GDM1 (cell line): ENCODE measurements around the gene TLE1.
"Not testable (repeated sequence)": the region's sequence is repeated elsewhere in the genome, so short reads cannot be mapped to it uniquely, and the experiment has no call there.

Source experiments
- DNase-seq: peaks from one replicate; lab custom pipeline; 2025; lab: John Stamatoyannopoulos, UW

The TLE1 gene

DNA sequence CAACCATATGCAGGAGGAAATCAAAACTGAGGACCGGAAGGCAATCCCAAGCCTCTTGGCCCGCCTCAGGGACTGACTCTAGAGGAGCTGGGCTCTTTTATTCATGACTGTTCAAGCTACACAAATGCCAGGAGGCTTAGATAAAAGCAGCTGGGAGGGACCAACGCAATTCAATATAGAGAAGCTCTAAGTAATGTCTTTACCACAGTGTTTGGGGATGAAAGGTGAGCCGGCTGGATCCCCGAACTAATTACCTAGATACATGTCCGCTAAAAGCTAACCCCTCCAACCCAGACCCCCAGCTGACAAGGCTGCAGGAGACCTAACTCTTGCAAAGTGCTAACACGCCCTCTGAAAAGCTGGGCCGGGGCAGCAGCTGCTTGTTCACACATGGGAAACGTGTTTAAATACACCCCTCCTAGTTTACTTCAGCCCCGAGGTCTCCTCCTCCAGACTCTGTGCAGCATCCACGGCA, 67.5 kb downstream of the TLE1 start:
- DNase-seq, result no peak

DNA sequence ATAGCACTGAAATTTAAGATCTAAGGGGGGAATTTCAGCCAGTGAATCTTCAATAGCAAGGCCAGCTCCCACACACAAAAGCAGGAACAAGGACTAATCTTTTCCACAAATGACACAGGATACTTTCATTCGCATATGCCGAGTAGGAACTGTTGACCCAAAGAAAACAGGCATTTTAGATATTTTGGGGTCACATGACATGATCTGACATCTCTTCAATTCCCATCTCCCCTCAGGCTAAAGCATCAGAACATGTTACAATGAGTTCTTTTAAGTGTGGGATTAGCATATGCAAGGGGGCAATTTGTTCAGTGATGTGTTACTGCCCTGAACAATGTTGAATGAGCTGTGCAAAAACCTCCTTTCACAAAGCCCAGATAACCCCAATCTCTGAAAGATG, 68.2 kb downstream of the TLE1 start:
- DNase-seq, result no peak

- no peak for DNase-seq
Observed at GRCh38 chr9:81620002-81620390, 69.4 kb downstream of the TLE1 start.

DNA sequence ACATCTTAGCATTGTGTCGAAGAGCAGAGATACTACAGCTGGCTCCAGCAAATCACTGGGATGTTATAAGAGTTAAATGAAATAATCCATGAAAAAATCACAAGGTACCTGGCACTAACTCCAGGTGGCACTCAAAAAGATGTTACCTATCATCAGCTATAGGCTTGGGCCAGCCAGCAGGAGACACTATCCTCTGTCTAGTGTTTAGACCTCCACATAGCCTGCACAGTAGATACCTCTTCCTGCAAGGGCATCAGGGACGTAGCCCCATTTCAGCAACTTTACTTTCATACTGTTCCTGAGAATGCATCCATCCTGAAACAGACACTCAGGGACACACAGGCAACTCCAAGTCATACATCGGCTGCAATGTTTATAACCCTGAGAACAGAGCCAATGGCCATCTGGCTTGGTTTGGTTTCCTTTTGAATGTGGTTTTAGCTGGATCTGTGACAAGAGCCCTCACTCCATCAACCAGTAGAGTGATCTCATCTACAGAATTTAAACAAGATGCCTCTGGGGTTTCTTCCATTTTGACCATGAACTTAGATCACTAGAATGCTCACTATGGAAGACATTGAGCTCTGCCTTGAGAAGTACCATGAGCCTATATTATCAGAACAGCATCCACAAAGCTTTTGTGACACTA, 69.9 kb downstream of the TLE1 start:
- DNase-seq, result no peak

- no peak for DNase-seq
Observed at GRCh38 chr9:81618923-81619322, 70.4 kb downstream of the TLE1 start.

DNA sequence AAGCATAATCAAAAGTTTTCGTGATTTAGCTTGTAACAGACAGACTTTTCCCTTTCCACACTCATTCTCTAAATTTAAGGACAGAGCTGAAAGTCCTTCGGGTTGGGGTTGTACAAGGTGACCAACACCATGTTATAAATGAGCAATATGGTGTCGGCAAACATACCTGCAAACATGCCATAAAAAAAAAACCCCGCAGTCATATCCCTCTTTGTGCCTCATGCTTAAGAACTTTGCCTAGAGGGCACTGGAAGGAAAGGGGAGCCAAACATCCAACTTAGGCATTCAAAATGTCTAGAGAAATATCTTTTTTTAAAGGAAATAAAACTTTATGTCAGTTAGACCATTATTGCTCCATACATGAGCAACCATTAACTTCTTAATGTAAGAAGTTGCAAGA, 73.2 kb downstream of the TLE1 start:
- DNase-seq, result no peak

- no peak for DNase-seq
Observed at GRCh38 chr9:81614335-81614734, 75.0 kb downstream of the TLE1 start.

- DNase-seq, result no peak
Observed at GRCh38 chr9:81613002-81613812, 76.1 kb downstream of the TLE1 start.

DNA sequence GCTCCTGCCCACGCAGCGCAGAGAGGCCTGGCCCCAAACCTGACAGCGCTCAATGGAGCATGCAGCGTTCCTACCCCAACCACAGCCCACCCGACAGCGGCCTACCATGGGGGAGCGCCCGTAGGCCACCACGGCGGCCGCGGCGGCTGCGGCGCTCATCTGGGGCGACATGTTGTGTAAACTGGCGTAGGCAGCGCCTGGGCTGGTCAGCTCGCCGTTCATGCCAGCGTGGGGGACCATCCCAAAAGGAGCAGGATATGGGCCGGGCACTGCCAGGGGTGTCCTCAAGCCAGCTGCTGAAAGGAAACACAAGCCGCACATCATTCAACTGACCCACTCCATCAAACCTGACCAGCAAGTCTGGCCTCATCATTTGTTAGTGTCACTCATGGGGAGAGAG, 77.7 kb downstream of the TLE1 start:
- no peak for DNase-seq

DNA sequence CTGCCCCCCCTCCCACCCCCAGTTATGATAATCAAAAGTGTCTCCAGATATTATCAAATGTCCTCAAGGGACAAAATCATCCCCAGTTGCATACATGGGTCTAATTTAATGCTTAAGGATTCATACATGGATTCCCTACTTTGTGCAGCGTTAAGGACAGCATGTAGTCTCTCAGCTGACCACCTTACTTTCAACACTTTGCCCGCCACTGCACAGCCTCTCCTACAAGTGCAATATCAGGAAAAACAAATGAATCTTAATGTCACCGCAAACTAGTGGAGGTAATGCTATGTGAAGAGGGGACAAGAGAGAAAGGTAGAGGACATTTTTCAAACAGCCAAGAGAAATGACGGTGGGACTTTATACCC, 78.6 kb downstream of the TLE1 start:
- no peak for DNase-seq

DNA sequence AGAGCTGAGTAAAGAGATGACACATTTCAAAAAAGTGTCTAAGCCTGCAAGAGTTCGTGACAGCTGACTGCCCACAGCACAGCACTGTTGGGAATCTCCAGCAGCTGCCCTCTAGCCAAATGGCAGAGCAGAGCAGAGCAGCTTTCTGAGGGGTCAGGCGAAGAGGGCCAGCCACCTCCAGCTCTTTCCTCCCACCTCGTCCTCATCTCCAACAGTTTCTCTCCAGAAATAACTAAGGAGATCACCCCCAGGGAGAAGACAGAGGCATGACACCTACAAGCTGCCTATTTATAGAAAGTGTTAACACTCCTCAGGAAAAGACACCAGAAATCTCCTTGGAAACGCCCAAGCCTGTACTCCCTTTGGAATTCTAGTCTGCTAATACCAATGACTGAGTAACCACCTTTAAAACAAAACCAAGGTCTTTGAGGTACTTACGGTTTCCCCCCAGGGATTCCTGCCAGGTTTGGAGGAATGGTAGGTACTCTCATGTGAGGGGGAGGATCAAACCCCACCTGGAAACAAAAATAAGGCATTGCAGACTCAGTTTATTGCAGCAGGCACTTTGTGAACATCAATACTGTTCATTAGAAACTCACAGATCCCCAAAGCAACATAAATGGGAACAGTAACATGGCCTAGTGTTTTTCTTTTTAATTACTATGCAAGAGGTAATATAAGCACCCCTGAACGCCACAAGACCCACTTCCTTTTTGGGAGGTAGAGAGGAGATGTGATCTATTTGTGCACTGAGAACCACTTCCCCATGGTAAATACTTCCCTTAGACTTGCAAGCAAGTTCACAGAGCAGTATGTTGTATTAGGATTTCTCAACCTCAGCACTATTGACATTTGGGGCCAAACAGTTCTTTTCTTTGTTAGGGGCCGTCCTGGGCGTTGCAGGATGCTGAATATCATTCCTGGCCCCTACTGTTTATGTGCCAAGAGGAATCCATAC, 79.3 kb downstream of the TLE1 start:
- no peak for DNase-seq

DNA sequence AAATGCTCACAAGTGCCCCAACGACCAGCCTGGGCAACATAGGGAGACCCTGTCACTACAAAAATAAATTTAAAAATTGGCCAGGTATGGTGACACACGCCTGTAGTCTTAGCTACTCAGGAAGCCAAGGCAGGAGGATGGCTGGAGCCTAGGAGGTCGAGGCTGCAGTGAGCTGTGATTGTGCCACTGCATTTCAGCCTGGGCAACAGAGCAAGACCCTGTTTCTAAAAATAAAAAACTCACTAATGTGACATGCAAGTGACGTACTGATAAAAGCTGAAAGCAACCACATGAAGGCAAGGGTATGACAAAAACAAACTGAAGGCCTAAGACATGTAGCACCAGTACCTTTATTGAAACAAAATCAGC, 81.1 kb downstream of the TLE1 start:
- DNase-seq, result no peak

GRCh38 chr9:81607593-81608288, 81.6 kb downstream of the TLE1 start:
- no peak for DNase-seq

DNA sequence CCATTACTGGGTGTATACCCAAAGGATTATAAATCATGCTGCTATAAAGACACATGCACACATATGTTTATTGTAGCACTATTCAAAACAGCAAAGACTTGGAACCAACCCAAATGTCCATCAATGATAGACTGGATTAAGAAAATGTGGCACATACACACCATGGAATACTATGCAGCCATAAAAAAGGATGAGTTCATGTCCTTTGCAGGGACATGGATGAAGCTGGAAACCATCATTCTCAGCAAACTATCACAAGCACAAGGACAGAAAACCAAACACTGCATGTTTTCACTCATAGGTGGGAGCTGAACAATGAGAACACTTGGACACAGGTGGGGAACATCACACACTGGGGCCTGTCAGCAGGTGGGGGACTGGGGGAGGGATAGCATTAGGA, 83.1 kb downstream of the TLE1 start:
- DNase-seq, result not testable (repeated sequence)

DNA sequence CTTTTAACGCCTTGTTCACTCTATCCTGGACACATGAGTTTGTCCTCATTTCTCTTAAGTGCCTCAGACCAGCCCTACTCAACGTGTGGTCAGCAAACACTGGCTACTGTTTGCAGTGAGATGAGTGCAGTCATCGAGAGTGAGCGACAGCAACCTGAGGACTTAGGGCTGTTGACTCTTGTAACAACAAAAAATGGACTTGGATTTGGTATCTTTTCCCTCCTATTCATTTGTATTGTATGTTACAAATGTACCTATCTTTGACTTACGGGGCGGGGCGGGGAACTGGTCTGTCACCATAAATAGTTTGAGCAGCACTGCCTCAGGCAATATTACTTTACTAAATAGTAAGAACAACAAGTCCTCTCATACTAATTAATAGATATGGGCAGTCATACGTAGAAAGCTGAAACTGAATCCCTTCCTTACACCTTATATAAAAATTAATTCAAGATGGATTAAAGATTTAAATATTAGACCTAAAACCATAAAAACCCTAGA, 84.1 kb downstream of the TLE1 start:
- DNase-seq, result no peak

- DNase-seq, result no peak
Observed at GRCh38 chr9:81604306-81605169, 84.8 kb downstream of the TLE1 start.

GRCh38 chr9:81602887-81603680, 86.3 kb downstream of the TLE1 start:
- DNase-seq, result no peak

DNA sequence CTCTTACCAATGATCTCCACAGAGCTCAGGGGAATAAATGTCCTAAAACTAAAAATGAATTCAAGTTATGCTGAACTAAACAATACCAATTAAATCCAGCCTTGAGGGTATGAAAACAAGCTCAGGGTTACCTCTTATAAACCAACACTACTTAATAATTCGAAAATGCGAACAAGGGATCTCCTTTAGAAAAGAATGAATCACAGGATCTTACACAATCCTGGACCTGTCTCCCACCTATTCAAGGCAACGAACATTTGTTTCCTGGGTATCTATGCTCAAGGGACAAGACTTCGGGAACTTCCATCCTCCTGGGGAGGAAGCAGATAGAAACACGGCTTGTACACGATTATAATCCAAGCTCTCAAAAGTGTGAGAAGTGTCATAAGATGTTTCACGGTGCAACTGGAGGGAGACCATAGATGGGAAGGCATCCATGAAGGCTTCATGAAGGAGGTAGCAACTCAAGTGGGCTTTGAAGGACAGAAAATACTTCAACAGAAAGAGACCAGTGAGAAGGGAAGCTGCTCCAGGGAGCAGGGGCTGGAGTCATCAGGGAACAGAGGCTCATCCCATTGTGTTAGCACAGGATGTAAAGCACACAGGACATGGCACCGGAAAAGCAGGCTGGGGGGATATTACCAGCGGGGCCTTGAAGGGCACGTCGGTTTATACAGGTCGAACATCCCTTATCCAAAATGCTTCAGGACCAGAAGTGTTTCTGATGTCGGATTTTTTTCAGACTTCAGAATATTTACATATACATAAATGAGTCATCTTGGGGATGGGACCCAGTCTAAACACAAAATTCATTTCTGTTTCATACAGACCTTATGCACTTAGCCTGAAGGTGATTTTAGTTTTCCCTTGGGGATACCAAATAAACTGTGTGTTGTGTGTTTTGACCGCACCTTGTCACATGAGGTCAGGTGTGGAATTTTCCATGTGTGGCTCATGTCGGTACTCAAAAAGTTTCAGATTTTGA, 87.4 kb downstream of the TLE1 start:
- DNase-seq, result no peak

DNA sequence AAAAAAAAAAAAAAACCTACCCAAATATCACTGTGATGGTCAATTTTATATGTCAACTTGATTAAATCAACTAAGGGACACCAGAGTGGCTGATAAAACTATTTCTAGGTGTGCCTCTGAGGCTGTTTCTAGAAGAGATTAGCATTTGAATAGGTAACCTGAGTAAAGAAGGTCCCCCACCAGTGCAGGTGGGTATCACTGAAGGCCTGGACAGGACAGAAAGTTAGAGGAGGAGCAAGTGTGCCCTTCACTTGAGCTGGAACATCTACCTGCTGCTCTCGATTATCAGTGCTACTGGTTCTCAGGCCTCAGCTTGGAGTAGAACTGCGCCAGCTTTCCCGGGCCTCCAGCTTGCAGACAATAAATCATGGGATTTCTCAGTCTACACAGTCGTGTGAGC, 88.7 kb downstream of the TLE1 start:
- no peak for DNase-seq
